HFFc6 (cell line): ENCODE results near the gene RFT1. TPM values are rescaled to one million over a fixed set of nuclear protein-coding genes. Genes with fewer than 3 reads are reported as not detected.

Experiments used
- DNase-seq: peaks from one replicate; pipeline ENCODE4 v3.0.0-alpha.2; 2018
- H3K27ac Mint-ChIP-seq: 2 replicates; pipeline ENCODE4 v1.8.0; 2020; ENCODE audit warnings: mild to moderate bottlenecking, mixed read lengths
- H3K27me3 Mint-ChIP-seq: 2 replicates; pipeline ENCODE4 v1.8.0; 2021; ENCODE audit warnings: mild to moderate bottlenecking, moderate library complexity, mixed read lengths; ENCODE audit not compliant: insufficient read depth
- H3K36me3 Mint-ChIP-seq: 2 replicates; pipeline ENCODE4 v1.8.0; 2021; ENCODE audit warnings: low read depth, mixed read lengths
- H3K4me1 Mint-ChIP-seq: 2 replicates; pipeline ENCODE4 v1.8.0; 2020; ENCODE audit warnings: low read depth, mixed read lengths
- H3K4me3 Mint-ChIP-seq: 2 replicates; pipeline ENCODE4 v1.8.0; 2020; ENCODE audit warnings: mild to moderate bottlenecking, moderate library complexity, mixed read lengths
- H3K9me3 Mint-ChIP-seq: 2 replicates; pipeline ENCODE4 v1.8.0; 2020; ENCODE audit warnings: mild to moderate bottlenecking, mixed read lengths
- CTCF ChIP-seq: fragments of 200-600 bp; sonication (generic); IDR thresholded peaks from 2 replicates; pipeline ENCODE4 v1.5.0; 2021; ENCODE audit warnings: antibody characterized with exemption, mild to moderate bottlenecking
- total RNA-seq, 6 experiments: library from RNA; stranded (reverse); fragmentation: NEBNext Ultra II Directional; extraction: Animal tissue kit (Norgen Biotek cat#: 25700); gene quantifications; 2 replicates in 1 of 6; 3 replicates in 5 of 6; pipeline ENCODE4 v1.2.3, GENCODE V29; 2021

The RFT1 gene
- total RNA-seq, 6 experiments from 2014 or later, result 32.9 to 39.6 (median 34.7) TPM

- no peak for TF ChIP-seq CTCF
- Mint-ChIP-seq H3K27me3 (peaks cover 2% of the 10 kb centered on the region; the same call in 1 of the 2 replicates), H3K4me1 (peaks cover 28% of the 10 kb centered on the region), H3K27ac (peak overlapping the region; percentile 97), H3K36me3 (no peaks in the 10 kb centered on the region), H3K9me3 (no peaks in the 10 kb centered on the region), H3K4me3 (peak overlapping the region; percentile 93)
- no peak for DNase-seq
Observed at GRCh38 chr3:53131096-53131495, 861 bp upstream of the RFT1 start.

GRCh38 chr3:53129344-53129743, 891 bp downstream of the RFT1 start:
- H3K27ac Mint-ChIP-seq, result peak overlapping the region; percentile 97
- H3K36me3 Mint-ChIP-seq, result peaks cover 8% of the 10 kb centered on the region; the same call in 1 of the 2 replicates
- no peak for DNase-seq
- no peak for TF ChIP-seq CTCF
- H3K4me1 Mint-ChIP-seq, result peaks cover 28% of the 10 kb centered on the region
- peaks cover 2% of the 10 kb centered on the region; the same call in 1 of the 2 replicates for H3K27me3 Mint-ChIP-seq
- H3K4me3 Mint-ChIP-seq, result peak overlapping the region; percentile 93
- no peaks in the 10 kb centered on the region for H3K9me3 Mint-ChIP-seq

GRCh38 chr3:53126601-53127000, 3.6 kb downstream of the RFT1 start:
- no peak for DNase-seq
- H3K27me3 Mint-ChIP-seq, result peaks cover 2% of the 10 kb centered on the region; the same call in 1 of the 2 replicates
- H3K9me3 Mint-ChIP-seq, result no peaks in the 10 kb centered on the region
- no peak overlapping the region for H3K4me3 Mint-ChIP-seq
- H3K27ac Mint-ChIP-seq, result no peak overlapping the region
- H3K36me3 Mint-ChIP-seq, result peaks cover 29% of the 10 kb centered on the region; the same call in 1 of the 2 replicates
- peaks cover 18% of the 10 kb centered on the region for H3K4me1 Mint-ChIP-seq
- no peak for TF ChIP-seq CTCF

- no peaks in the 10 kb centered on the region for H3K4me1 Mint-ChIP-seq
- DNase-seq, result no peak
- H3K36me3 Mint-ChIP-seq, result peaks cover 29% of the 10 kb centered on the region; the same call in 1 of the 2 replicates
- no peak overlapping the region for H3K4me3 Mint-ChIP-seq
- H3K9me3 Mint-ChIP-seq, result no peaks in the 10 kb centered on the region
- TF ChIP-seq CTCF, result no peak
- H3K27ac Mint-ChIP-seq, result no peak overlapping the region
- no peaks in the 10 kb centered on the region; the same call in none of the 2 replicates for H3K27me3 Mint-ChIP-seq
Observed at GRCh38 chr3:53123953-53124352, 6.3 kb downstream of the RFT1 start.

GRCh38 chr3:53123510-53123909, 6.7 kb downstream of the RFT1 start:
- Mint-ChIP-seq H3K4me3 (no peak overlapping the region), H3K27ac (no peak overlapping the region), H3K27me3 (no peaks in the 10 kb centered on the region; the same call in none of the 2 replicates), H3K9me3 (no peaks in the 10 kb centered on the region), H3K36me3 (peaks cover 30% of the 10 kb centered on the region), H3K4me1 (no peaks in the 10 kb centered on the region)
- TF ChIP-seq CTCF, result no peak
- no peak for DNase-seq

- H3K36me3 Mint-ChIP-seq, result peaks cover 36% of the 10 kb centered on the region
- TF ChIP-seq CTCF, result no peak
Observed at GRCh38 chr3:53122933-53123305, 7.3 kb downstream of the RFT1 start.

More at GRCh38 chr3:53122933-53123305, 7.3 kb downstream of the RFT1 start:
- H3K4me1 Mint-ChIP-seq, result no peaks in the 10 kb centered on the region
- DNase-seq, result no peak
- no peaks in the 10 kb centered on the region; the same call in none of the 2 replicates for H3K27me3 Mint-ChIP-seq
- H3K9me3 Mint-ChIP-seq, result no peaks in the 10 kb centered on the region
- no peak overlapping the region for H3K4me3 Mint-ChIP-seq
- H3K27ac Mint-ChIP-seq, result no peak overlapping the region
